K562 (cell line): ENCODE data around the gene APOBEC3C. TPM values are rescaled to one million over a fixed set of nuclear protein-coding genes. Genes with fewer than 3 reads are reported as not detected.
A peak's percentile ranks its signal among the peaks of the same experiment; 100 is the strongest.
"Not testable (repeated sequence)": the region's sequence is repeated elsewhere in the genome, so short reads cannot be mapped to it uniquely, and the experiment has no call there.

ENCODE experiments used
- ATAC-seq: fragments of 200-7000 bp; cut with Tn5 transposase; 3 replicates; pipeline ENCODE4 v1.9.1; 2020; ENCODE audit warnings: moderate library complexity
- BruUV-seq: library from RNA; stranded (reverse); fragments of 400-500 nt; replicated peaks from 2 replicates; lab custom pipeline; 2021; lab: Mats Ljungman, UMichigan
- CTCF ChIA-PET: fragments of 300-600 bp; formaldehyde crosslinking; extraction: SDS; loops from one replicate; lab custom pipeline; 2021; ENCODE audit warnings: low intra/inter-chr PET ratio; lab: Yijun Ruan, JAX
- POLR2A ChIA-PET: fragments of 300-600, 350-650 bp; sonication (Branson Sonifier 250); formaldehyde crosslinking; extraction: SDS; loops from one replicate; lab custom pipeline; 2021; ENCODE audit warnings: antibody characterized with exemption, inconsistent platforms; lab: Yijun Ruan, JAX
- DNase-seq, 4 experiments: peaks; one replicate each; pipeline versions ENCODE4 v3.0.0 to v3.0.0-alpha.2; 2011 to 2018; ENCODE audit warnings: low spot score in 3 of 4, mixed read lengths in 3 of 4; ENCODE audit errors: extremely low read depth in 1 of 4
- FAIRE-seq: peaks from 2 replicates; lab custom pipeline; 2011; peaks lifted over from hg19 to GRCh38; lab: Jason Lieb, UNC
- H2AFZ ChIP-seq: 2 replicates; pipeline ENCODE4 v1.6.0; 2011; ENCODE audit warnings: low read depth, low read length, control low read depth, inconsistent platforms
- H3K27ac ChIP-seq: fragments of 200-600 bp; 3 replicates; pipeline ENCODE4 v1.8.0; 2011; ENCODE audit warnings: low read depth, mild to moderate bottlenecking, control low read depth, inconsistent platforms, low read length, moderate library complexity, mixed read lengths; ENCODE audit errors: extremely low read depth
- H3K27me3 ChIP-seq, 2 experiments: fragments of 300-600 bp in 1 of 2; 2 replicates in 1 of 2; 3 replicates in 1 of 2; pipeline versions ENCODE4 v1.6.0 to v1.8.0; 2011; ENCODE audit warnings: inconsistent platforms in 2 of 2, low read length in 2 of 2, mild to moderate bottlenecking in 1 of 2, mixed read lengths in 1 of 2, moderate library complexity in 1 of 2; ENCODE audit not compliant: control insufficient read depth in 2 of 2, insufficient read depth in 2 of 2
- H3K36me3 ChIP-seq: fragments of 300-600 bp; 3 replicates; pipeline ENCODE4 v1.8.0; 2011; ENCODE audit warnings: mild to moderate bottlenecking, low read length, inconsistent platforms; ENCODE audit not compliant: control insufficient read depth, insufficient read depth
- H3K4me1 ChIP-seq, 2 experiments: fragments of 200-600 bp in 1 of 2; replicated peaks in 1 of 2; 2 replicates in 1 of 2; 3 replicates in 1 of 2; pipeline versions ENCODE4 v1.5.1 to v1.8.0; 2011; ENCODE audit warnings: inconsistent platforms in 2 of 2, low read length in 2 of 2, mild to moderate bottlenecking in 1 of 2, mixed read lengths in 1 of 2, moderate library complexity in 1 of 2; ENCODE audit not compliant: control insufficient read depth in 2 of 2, insufficient read depth in 2 of 2
- H3K4me2 ChIP-seq: 2 replicates; pipeline ENCODE4 v1.6.1; 2011; ENCODE audit warnings: low read length, control low read depth, inconsistent platforms, mixed read lengths; ENCODE audit not compliant: insufficient read depth
- H3K4me3 ChIP-seq: fragments of 200-600 bp; sonication (generic), shearing (Covaris generic); 2 replicates; pipeline ENCODE4 v1.5.1; 2016; ENCODE audit warnings: control low read depth, inconsistent platforms
- H3K79me2 ChIP-seq: fragments of 200-600 bp; 3 replicates; pipeline ENCODE4 v1.8.0; 2011; ENCODE audit warnings: low read length, inconsistent platforms; ENCODE audit not compliant: control insufficient read depth, insufficient read depth
- H3K9ac ChIP-seq, 2 experiments: 2 replicates each; pipeline versions ENCODE4 v1.6.0 to v1.6.1; 2011; ENCODE audit warnings: low read depth in 2 of 2, low read length in 2 of 2, control low read depth in 1 of 2, inconsistent platforms in 1 of 2, mild to moderate bottlenecking in 1 of 2, mixed read lengths in 1 of 2; ENCODE audit not compliant: insufficient read depth in 1 of 2
- H3K9me1 ChIP-seq: one replicate; pipeline ENCODE4 v1.6.0; 2011; ENCODE audit warnings: inconsistent platforms, mild to moderate bottlenecking, low read length, moderate library complexity; ENCODE audit not compliant: control insufficient read depth, insufficient read depth
- H3K9me3 ChIP-seq: replicated peaks from 2 replicates; pipeline ENCODE4 v1.5.1; 2011; ENCODE audit warnings: low read depth, low read length, inconsistent platforms; ENCODE audit not compliant: control insufficient read depth, insufficient read depth
- H4K20me1 ChIP-seq: replicated peaks from 2 replicates; pipeline ENCODE4 v1.6.1; 2011; ENCODE audit warnings: low read length, inconsistent platforms, mixed read lengths; ENCODE audit not compliant: control insufficient read depth, insufficient read depth
- CEBPB ChIP-seq: fragments of 450-650 bp; IDR thresholded peaks from 2 replicates; pipeline ENCODE4 v1.6.1; 2016; ENCODE audit warnings: missing genetic modification characterization, missing compliant biosample characterization
- DMBX1 ChIP-seq: fragments of 250-450 bp; sonication (Bioruptor Pico); IDR thresholded peaks from 2 replicates; pipeline ENCODE4 v1.8.0; 2022; ENCODE audit warnings: inconsistent platforms, mild to moderate bottlenecking, moderate library complexity, borderline replicate concordance
- FIP1L1 ChIP-seq: fragments of 200-400 bp; formaldehyde crosslinking; IDR thresholded peaks from 2 replicates; pipeline ENCODE4 v1.6.1; 2018; ENCODE audit warnings: mild to moderate bottlenecking, low read depth, low read length; ENCODE audit not compliant: poor library complexity, severe bottlenecking
- FOXP1 ChIP-seq: sonication (generic); formaldehyde crosslinking; IDR thresholded peaks from 2 replicates; pipeline ENCODE4 v1.8.0; 2022; ENCODE audit warnings: mild to moderate bottlenecking, missing genetic modification reagents
- KDM5B ChIP-seq: fragments of 200-600 bp; sonication (generic); IDR thresholded peaks from 2 replicates; pipeline ENCODE4 v1.6.1; 2012; ENCODE audit warnings: low read depth, mild to moderate bottlenecking, moderate library complexity, low read length, control low read depth, inconsistent platforms; ENCODE audit not compliant: insufficient replicate concordance
- MEIS2 ChIP-seq: fragments of 450-650 bp; IDR thresholded peaks from 2 replicates; pipeline ENCODE4 v1.6.1; 2014; ENCODE audit warnings: mild to moderate bottlenecking; ENCODE audit not compliant: partially characterized antibody
- NFATC3 ChIP-seq: fragments of 450-650 bp; IDR thresholded peaks from 2 replicates; pipeline ENCODE4 v1.6.1; 2017; ENCODE audit warnings: mild to moderate bottlenecking
- RBM17 ChIP-seq: fragments of 200-400 bp; formaldehyde crosslinking; IDR thresholded peaks from 2 replicates; pipeline ENCODE4 v1.6.1; 2017; ENCODE audit warnings: low read depth, mild to moderate bottlenecking, low read length, borderline replicate concordance
- ZNF263 ChIP-seq: sonication (generic); formaldehyde crosslinking; IDR thresholded peaks from 2 replicates; pipeline ENCODE4 v1.8.0; 2022; ENCODE audit warnings: mild to moderate bottlenecking, missing genetic modification reagents, borderline replicate concordance
- WGBS: fragments of 100-300 bp; shearing (Covaris generic); methylation state at CpG from one replicate; pipeline ENCODE4 v1.1.6; 2016; ENCODE audit warnings: low coverage, mixed read lengths; ENCODE audit not compliant: insufficient coverage; ENCODE audit errors: missing lambda C conversion rate; 5-methylcytosine and 5-hydroxymethylcytosine counted together
- in situ Hi-C: fragments of 300-500 bp; cut with MboI; formaldehyde crosslinking; loops from 4 replicates; pipeline ENCODE4 v1.15.0; 2018; ENCODE audit warnings: inconsistent platforms, mixed read lengths
- intact Hi-C: fragments of 100-400 bp; cut with micrococcal nuclease; formaldehyde crosslinking; loops from 2 replicates; pipeline ENCODE4 v1.14.2; 2022
- polyA plus RNA-seq, 8 experiments: library from polyadenylated mRNA; depleted of rRNA in 4 of 8; stranded (reverse) in 5 of 8; unstranded in 3 of 8; fragments of >200 nt; fragmentation: Nextera tagmentation in 2 of 8; fragmentation: Illumina TruSeq in 1 of 8; extraction: Ambion mirVana in 2 of 8; extraction: Trizol in 1 of 8; gene quantifications; 2 replicates each; pipeline versions ENCODE4 v1.2.1 to v1.2.3, GENCODE V29; 2011 to 2014; ENCODE audit warnings: inconsistent platforms in 1 of 8, missing spikeins in 1 of 8
- total RNA-seq, 7 experiments: library from RNA; depleted of rRNA in 6 of 7; stranded (reverse); fragments of >200 nt in 6 of 7; fragmentation: Illumina TruSeq in 2 of 7; extraction: Trizol in 2 of 7; gene quantifications; 2 replicates each; pipeline versions ENCODE4 v1.2.1 to v1.2.3, GENCODE V29; 2011 to 2021; ENCODE audit warnings: low replicate concordance in 1 of 7
- TF ChIP-seq, protein P1 (sequence below): fragments of 250-450 bp; sonication (Bioruptor Pico); IDR thresholded peaks from 2 replicates; pipeline ENCODE4 v1.8.0; 2021; ENCODE audit warnings: moderate library complexity, mild to moderate bottlenecking, inconsistent platforms
- TF ChIP-seq, protein P2 (sequence below): fragments of 450-650 bp; IDR thresholded peaks from 2 replicates; pipeline ENCODE4 v1.6.1; 2016

Gene APOBEC3C
- total and polyA plus RNA-seq, 9 of the 15 experiments (the other 6 are each of a cell fraction or from before 2014, with no cell fraction given): 12.4 to 285 (median 55.5) TPM

DNA sequence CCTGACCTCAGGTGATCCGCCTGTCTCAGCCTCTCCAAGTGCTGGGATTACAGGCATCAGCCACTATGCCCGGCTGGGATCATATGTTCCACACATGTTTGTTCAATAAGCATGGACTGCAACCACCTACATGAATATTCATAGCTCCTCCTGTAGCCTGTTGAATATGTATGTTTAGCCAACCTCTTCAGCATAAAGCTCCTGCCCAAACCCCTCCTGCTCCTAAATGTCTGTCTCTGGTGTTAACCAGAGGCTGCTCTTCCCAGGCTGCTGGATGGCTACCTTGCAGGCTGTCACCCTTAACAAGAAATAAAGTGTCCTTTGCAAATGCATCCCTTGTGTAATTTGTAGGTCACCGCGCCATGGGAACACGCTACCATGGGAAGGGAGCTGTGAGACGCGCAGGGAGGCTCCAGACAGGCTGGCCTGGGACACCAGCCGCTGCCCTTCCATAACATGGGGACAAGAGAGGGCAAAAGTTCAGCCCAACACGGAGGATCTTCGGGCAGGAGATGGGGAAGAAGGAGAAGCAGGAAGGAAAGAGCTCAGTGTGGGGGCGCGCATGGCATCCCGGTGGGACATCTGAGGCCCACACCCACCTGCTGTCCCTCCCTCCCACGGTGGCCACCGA is 6.1 kb downstream of the APOBEC3C start:
- H3K27me3 ChIP-seq, DNase-seq, intact Hi-C loops, H3K9me1 ChIP-seq, H4K20me1 ChIP-seq, BruUV-seq, H2AFZ ChIP-seq, H3K9me3 ChIP-seq: not testable (repeated sequence)
- H3K79me2 ChIP-seq: peaks cover 38% of the 10 kb centered on the region
- H3K27ac ChIP-seq: peak overlapping the region; percentile 33; the same call in 2 of the 3 replicates
- in situ Hi-C loops: loop anchor here (25.0 kb wide), 1 partner anchor 958 kb away; the partner anchor contains the start of gene PICK1
- POLR2A ChIA-PET: interaction anchor here (0.9 kb wide), 1 partner anchor 106 kb away, joined by 3 read pairs; no protein-coding TSS in a partner anchor
- WGBS: 31% methylated on average over 14 of the region's 15 CpGs
- H3K4me2 ChIP-seq: peak overlapping the region; percentile 49
- H3K4me3 ChIP-seq: peak overlapping the region; percentile 10; the same call in 1 of the 2 replicates
- peaks cover 13 to 58% of the 10 kb centered on the region in 2 experiments; a peak in 4 of 5 replicates for H3K4me1 ChIP-seq
- TF ChIP-seq ZNF263 (CRISPR knock-in tag): 0 out of 2 replicates have a peak, but pooled peaks have one; percentile 30
- peak; percentile 70 for FAIRE-seq
- ATAC-seq: peak; percentile 48
- peak overlapping the region in 1 of 2 experiments; percentile 76; a peak in 2 of 4 replicates for H3K9ac ChIP-seq
- peaks cover 34% of the 10 kb centered on the region for H3K36me3 ChIP-seq
- CTCF ChIA-PET: interaction anchor here (0.6 kb wide), 1 partner anchor 148 kb away, joined by 4 read pairs; the partner anchor contains the start of gene CBX6

DNA sequence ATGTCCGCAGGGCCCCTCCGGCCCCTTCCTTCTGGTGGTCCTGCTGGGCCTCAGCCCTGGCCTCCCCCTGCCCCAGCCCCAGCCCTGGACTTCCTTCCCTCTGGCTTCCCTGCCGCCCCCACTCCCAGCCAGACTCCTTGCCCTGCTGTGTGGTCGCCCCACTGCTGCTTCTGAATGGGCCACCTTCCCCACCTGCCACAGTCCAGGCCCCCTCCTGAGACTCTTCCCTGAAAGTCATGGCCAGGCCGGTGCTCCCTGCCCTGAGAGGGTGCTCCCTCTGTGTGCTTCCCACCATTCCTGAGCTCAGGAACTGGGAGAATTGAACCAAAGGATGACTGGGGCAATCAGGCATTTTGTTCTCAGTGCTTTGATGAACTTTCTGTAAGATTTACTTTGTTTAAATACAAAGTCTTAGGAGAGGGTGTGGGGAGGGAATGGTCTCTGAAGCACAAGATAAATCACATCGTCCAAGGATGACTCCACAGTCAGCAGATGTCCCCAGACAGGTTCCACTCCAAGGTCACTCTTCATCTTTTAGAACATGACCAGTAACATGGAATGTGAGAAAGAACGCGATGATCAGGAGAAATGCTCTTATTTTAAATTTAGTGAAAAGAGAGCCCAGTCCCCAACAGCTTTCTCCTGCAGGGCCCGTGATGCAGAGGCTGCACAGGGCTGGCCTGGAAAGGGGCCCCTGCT is 7.6 kb downstream of the APOBEC3C start:
- Histone ChIP-seq H3K9me1 (no peaks in the 10 kb centered on the region), H3K9ac (peak overlapping the region; percentile 73 to 92), H3K9me3 (no peaks in the 10 kb centered on the region), H3K79me2 (peaks cover 25% of the 10 kb centered on the region), H3K4me1 (peaks cover 13 to 46% of the 10 kb centered on the region in 2 experiments; a peak in 4 of 5 replicates), H3K4me2 (peak overlapping the region; percentile 86), H2AFZ (no peak overlapping the region; the same call in 1 of the 2 replicates), H3K4me3 (peak overlapping the region; percentile 60), H3K27me3 (no peaks in the 10 kb centered on the region), H4K20me1 (no peaks in the 10 kb centered on the region), H3K36me3 (peaks cover 41% of the 10 kb centered on the region), H3K27ac (peak overlapping the region; percentile 79)
- CTCF ChIA-PET: no interaction called here
- intact Hi-C loops: no loop called here
- no peak for ATAC-seq
- in situ Hi-C loops: loop anchor here (25.0 kb wide), 1 partner anchor 959 kb away; the partner anchor contains the start of gene PICK1
- BruUV-seq: no TSS peak
- WGBS: 5% methylated on average over 8 of the region's 9 CpGs
- peak in 1 of 4 experiments; percentile 23 for DNase-seq
- POLR2A ChIA-PET: no interaction called here
- peak; percentile 42 for FAIRE-seq
- TF ChIP-seq ZNF263 (CRISPR knock-in tag) (peak; percentile 100), DMBX1 (no peak), MEIS2 (peak; percentile 53), KDM5B (no peak), CEBPB (tag) (no peak), RBM17 (no peak), FOXP1 (CRISPR knock-in tag) (no peak), NFATC3 (no peak), FIP1L1 (no peak)
- TF ChIP-seq, protein P1, sequence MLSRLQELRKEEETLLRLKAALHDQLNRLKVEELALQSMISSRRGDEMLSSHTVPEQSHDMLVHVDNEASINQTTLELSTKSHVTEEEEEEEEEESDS (CRISPR knock-in tag): no peak
- TF ChIP-seq, protein P2, sequence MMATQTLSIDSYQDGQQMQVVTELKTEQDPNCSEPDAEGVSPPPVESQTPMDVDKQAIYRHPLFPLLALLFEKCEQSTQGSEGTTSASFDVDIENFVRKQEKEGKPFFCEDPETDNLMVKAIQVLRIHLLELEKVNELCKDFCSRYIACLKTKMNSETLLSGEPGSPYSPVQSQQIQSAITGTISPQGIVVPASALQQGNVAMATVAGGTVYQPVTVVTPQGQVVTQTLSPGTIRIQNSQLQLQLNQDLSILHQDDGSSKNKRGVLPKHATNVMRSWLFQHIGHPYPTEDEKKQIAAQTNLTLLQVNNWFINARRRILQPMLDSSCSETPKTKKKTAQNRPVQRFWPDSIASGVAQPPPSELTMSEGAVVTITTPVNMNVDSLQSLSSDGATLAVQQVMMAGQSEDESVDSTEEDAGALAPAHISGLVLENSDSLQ: no peak
